PC-3 (cell line): ENCODE results near the gene UNC45B. TPM values are rescaled to one million over a fixed set of nuclear protein-coding genes. Genes with fewer than 3 reads are reported as not detected.

Source experiments
- ATAC-seq: fragments of 200-7000 bp; cut with Tn5 transposase; 2 replicates; pipeline ENCODE4 v1.9.1; 2020; ENCODE audit warnings: mild to moderate bottlenecking, moderate library complexity
- BruUV-seq: library from RNA; stranded (reverse); fragments of 400-500 nt; replicated peaks from 2 replicates; lab custom pipeline; 2021; lab: Mats Ljungman, UMichigan
- CTCF ChIA-PET: fragments of 300-600 bp; sonication (Branson Sonifier 250); formaldehyde crosslinking; loops from one replicate; lab custom pipeline; 2022; ENCODE audit warnings: antibody characterized with exemption; lab: Charles Lee
- POLR2A ChIA-PET: fragments of 300-600 bp; sonication (Branson Sonifier 250); formaldehyde crosslinking; loops from one replicate; lab custom pipeline; 2022; ENCODE audit warnings: antibody characterized with exemption; ENCODE audit not compliant: unreplicated experiment; lab: Charles Lee
- DNase-seq: peaks from one replicate; pipeline ENCODE4 v3.0.0-alpha.2; 2015
- H2AFZ ChIP-seq: fragments of 300-600 bp; sonication (generic); 2 replicates; pipeline ENCODE4 v1.6.0; 2016; ENCODE audit warnings: antibody characterized with exemption, low read length
- H3F3A ChIP-seq: fragments of 300-600 bp; sonication (generic); one replicate; pipeline ENCODE4 v1.6.0; 2017; ENCODE audit warnings: antibody characterized with exemption, low read length, control low read depth, mild to moderate bottlenecking; ENCODE audit not compliant: unreplicated experiment
- H3K27ac ChIP-seq: fragments of 300-600 bp; sonication (generic); 2 replicates; pipeline ENCODE4 v1.5.1; 2016; ENCODE audit warnings: mild to moderate bottlenecking, low read length
- H3K27me3 ChIP-seq: fragments of 300-600 bp; sonication (generic); 2 replicates; pipeline ENCODE4 v1.6.1; 2016; ENCODE audit warnings: low read length, mixed read lengths
- H3K36me3 ChIP-seq: fragments of 300-600 bp; sonication (generic); 2 replicates; pipeline ENCODE4 v1.6.1; 2016; ENCODE audit warnings: low read depth, mixed run types, low read length, mixed read lengths
- H3K4me1 ChIP-seq: fragments of 300-600 bp; sonication (generic); 2 replicates; pipeline ENCODE4 v1.5.1; 2016; ENCODE audit warnings: low read length; ENCODE audit not compliant: insufficient read depth
- H3K4me2 ChIP-seq: fragments of 300-600 bp; sonication (generic); 2 replicates; pipeline ENCODE4 v1.6.0; 2016; ENCODE audit warnings: low read length
- H3K4me3 ChIP-seq: fragments of 300-600 bp; sonication (generic); 2 replicates; pipeline ENCODE4 v1.5.1; 2016; ENCODE audit warnings: mild to moderate bottlenecking, low read length, mixed read lengths
- H3K79me2 ChIP-seq: fragments of 300-600 bp; sonication (generic); 2 replicates; pipeline ENCODE4 v1.6.1; 2017; ENCODE audit warnings: low read length, mixed read lengths
- H3K9ac ChIP-seq: fragments of 300-600 bp; sonication (generic); 2 replicates; pipeline ENCODE4 v1.6.0; 2016; ENCODE audit warnings: mild to moderate bottlenecking, low read length
- H3K9me2 ChIP-seq: fragments of 300-600 bp; sonication (generic); replicated peaks from 2 replicates; pipeline ENCODE4 v1.6.1; 2016; ENCODE audit warnings: mixed run types, low read length, mixed read lengths
- H3K9me3 ChIP-seq: fragments of 300-600 bp; sonication (generic); 2 replicates; pipeline ENCODE4 v1.6.1; 2016; ENCODE audit warnings: low read length, mixed read lengths
- H4K20me1 ChIP-seq: fragments of 300-600 bp; sonication (generic); 2 replicates; pipeline ENCODE4 v1.6.1; 2016; ENCODE audit warnings: low read length, mixed read lengths
- EZH2 ChIP-seq: fragments of 300-600 bp; sonication (generic); IDR thresholded peaks from one replicate; pipeline ENCODE4 v1.6.1; 2017; ENCODE audit warnings: antibody characterized with exemption, mild to moderate bottlenecking, low read length; ENCODE audit not compliant: unreplicated experiment
- EZH2phosphoT487 ChIP-seq: fragments of 300-600 bp; sonication (generic); IDR thresholded peaks from 2 replicates; pipeline ENCODE4 v1.6.1; 2018; ENCODE audit warnings: mild to moderate bottlenecking, antibody characterized with exemption, low read length, borderline replicate concordance
- intact Hi-C: fragments of 100-400 bp; cut with micrococcal nuclease; formaldehyde crosslinking; loops from 2 replicates; pipeline ENCODE4 v1.9.0; 2023
- total RNA-seq: library from RNA; depleted of rRNA; stranded (reverse); fragments of >200 nt; gene quantifications from 2 replicates; pipeline ENCODE4 v1.2.3, GENCODE V29; 2014
- TF ChIP-seq, protein P1 (sequence below): fragments of 300-600 bp; sonication (generic); conservative IDR thresholded peaks from 2 replicates; pipeline ENCODE4 v1.5.1; 2017; ENCODE audit warnings: antibody characterized with exemption, low read depth, mild to moderate bottlenecking, low read length

UNC45B gene
- total RNA-seq, 1 experiment from 2014 or later: not detected

DNA sequence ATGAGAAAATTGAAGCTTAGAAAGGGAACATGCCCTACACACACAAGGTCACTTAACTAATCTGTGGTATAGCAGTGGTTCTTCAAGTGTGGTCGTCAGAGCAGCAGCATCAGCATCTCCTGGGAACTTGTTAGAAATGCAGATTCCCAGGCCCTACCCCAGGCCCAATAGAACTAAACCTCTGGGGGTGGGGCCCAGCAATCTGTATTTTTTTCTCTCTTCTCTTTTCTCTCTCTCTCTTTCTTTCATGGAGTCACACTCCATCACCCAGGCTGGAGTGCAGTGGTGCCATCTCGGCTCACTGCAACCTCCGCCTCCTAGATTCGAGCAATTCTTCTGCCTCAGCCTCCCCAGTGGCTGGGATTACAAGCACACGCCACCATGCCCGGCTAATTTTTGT is 9.4 kb upstream of the UNC45B start:
- Histone ChIP-seq H3K36me3 (peaks cover 33% of the 10 kb centered on the region), H3K27me3 (no peaks in the 10 kb centered on the region), H3K27ac (no peak overlapping the region), H4K20me1 (0 out of 2 replicates have a peak, but pooled peaks cover 5% of the 10 kb centered on the region), H3K4me1 (no peaks in the 10 kb centered on the region; the same call in 1 of the 2 replicates), H3K79me2 (peaks cover 27% of the 10 kb centered on the region), H3K4me3 (no peak overlapping the region), H2AFZ (no peak overlapping the region), H3K9me3 (no peaks in the 10 kb centered on the region), H3K9ac (no peak overlapping the region), H3K4me2 (no peak overlapping the region), H3K9me2 (no peaks in the 10 kb centered on the region), H3F3A (no peaks in the 10 kb centered on the region)
- CTCF ChIA-PET: no interaction called here
- no TSS peak for BruUV-seq
- POLR2A ChIA-PET: no interaction called here
- DNase-seq (no peak), ATAC-seq (no peak)
- TF ChIP-seq, protein P1, sequence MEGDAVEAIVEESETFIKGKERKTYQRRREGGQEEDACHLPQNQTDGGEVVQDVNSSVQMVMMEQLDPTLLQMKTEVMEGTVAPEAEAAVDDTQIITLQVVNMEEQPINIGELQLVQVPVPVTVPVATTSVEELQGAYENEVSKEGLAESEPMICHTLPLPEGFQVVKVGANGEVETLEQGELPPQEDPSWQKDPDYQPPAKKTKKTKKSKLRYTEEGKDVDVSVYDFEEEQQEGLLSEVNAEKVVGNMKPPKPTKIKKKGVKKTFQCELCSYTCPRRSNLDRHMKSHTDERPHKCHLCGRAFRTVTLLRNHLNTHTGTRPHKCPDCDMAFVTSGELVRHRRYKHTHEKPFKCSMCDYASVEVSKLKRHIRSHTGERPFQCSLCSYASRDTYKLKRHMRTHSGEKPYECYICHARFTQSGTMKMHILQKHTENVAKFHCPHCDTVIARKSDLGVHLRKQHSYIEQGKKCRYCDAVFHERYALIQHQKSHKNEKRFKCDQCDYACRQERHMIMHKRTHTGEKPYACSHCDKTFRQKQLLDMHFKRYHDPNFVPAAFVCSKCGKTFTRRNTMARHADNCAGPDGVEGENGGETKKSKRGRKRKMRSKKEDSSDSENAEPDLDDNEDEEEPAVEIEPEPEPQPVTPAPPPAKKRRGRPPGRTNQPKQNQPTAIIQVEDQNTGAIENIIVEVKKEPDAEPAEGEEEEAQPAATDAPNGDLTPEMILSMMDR: no peak
- TF ChIP-seq EZH2: no peak
- no peak for TF ChIP-seq EZH2phosphoT487
- intact Hi-C loops: no loop called here

DNA sequence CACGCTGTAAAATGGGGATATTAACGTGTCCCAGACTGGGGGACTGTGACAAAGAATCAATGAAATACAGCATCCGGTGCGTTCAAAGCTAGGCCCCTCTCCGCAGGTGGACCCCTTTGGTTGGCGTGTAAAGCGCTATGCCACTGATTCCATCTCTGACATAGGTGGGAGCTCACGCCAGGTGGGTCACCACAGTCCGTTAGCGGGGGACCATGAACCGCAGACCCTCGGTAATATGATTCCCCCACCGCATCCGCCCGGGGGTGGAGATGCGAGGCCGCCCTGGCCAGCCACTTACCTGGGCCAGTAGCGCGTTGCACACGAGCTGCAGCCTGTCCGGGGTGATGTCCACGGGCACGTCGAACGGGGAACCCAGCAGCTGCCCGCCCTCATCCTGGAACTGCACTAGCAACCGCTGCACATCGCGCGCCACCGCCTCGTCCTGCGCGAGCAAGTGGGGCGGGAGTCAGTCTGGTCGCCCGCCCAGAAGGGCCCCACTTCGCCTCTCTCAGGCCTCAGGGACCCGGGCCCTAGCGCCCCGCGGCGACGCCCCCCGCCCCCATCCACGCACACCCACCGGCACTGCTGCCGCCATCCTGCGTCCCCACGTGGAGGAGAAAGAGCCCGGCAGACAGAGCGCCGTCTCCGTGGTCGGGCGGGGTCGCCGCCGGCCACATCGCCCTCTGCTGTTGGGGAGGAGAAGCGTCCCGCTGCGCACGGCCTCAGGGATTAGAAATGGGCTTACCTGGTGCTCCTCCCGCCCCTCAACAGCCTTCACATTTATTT is 5.7 kb upstream of the UNC45B start, which contains the start of gene NLE1:
NLE1 (minus strand) TSS at position 623 of the 786 bp plus-strand sequence; CDS start at position 595, 28 bp downstream.
- peak; percentile 88 for ATAC-seq
- intact Hi-C loops: no loop called here
- H4K20me1 ChIP-seq: 0 out of 2 replicates have a peak, but pooled peaks cover 5% of the 10 kb centered on the region
- no peaks in the 10 kb centered on the region for H3K27me3 ChIP-seq
- peak within 1 kb of the TSS; percentile 96 for H3K9ac ChIP-seq
- no peaks in the 10 kb centered on the region for H3K9me2 ChIP-seq
- peaks cover 18% of the 10 kb centered on the region for H3K36me3 ChIP-seq
- H2AFZ ChIP-seq: peak within 1 kb of the TSS; percentile 86
- POLR2A ChIA-PET: no interaction called here
- TF ChIP-seq, protein P1: peak; percentile 69
- TF ChIP-seq EZH2: no peak
- 0 out of 2 replicates have a peak within 1 kb of the TSS, but pooled peaks have one; percentile 5 for H3K27ac ChIP-seq
- DNase-seq: peak; percentile 70
- CTCF ChIA-PET: no interaction called here
- peak within 1 kb of the TSS; percentile 92 for H3K4me2 ChIP-seq
- TSS peak; percentile 70 for BruUV-seq
- no peaks in the 10 kb centered on the region for H3K9me3 ChIP-seq
- H3F3A ChIP-seq: no peaks in the 10 kb centered on the region
- no peaks in the 10 kb centered on the region; the same call in 1 of the 2 replicates for H3K4me1 ChIP-seq
- peaks cover 27% of the 10 kb centered on the region for H3K79me2 ChIP-seq
- H3K4me3 ChIP-seq: peak within 1 kb of the TSS; percentile 100

DNA sequence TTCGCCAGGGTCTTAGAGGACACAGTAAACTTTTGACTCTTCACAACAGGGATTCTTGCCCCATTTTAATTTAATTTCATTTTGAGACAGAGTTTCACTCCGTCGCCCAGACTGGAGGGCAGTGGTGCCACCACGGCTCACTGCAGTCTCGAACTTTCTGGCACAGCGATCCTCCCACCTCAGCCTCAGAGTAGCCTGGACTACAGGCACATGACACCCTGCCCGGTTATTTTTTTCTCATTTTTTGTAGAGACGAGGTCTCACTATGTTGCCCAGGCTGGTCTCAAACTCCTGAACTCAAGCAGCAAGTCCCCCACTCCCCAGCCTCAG is 5.2 kb upstream of the UNC45B start:
- no peaks in the 10 kb centered on the region for H3K9me3 ChIP-seq
- no peaks in the 10 kb centered on the region for H3K9me2 ChIP-seq
- H2AFZ ChIP-seq: peak overlapping the region; percentile 86; the same call in 1 of the 2 replicates
- H3K9ac ChIP-seq: peak overlapping the region; percentile 96; the same call in 1 of the 2 replicates
- intact Hi-C loops: no loop called here
- peaks cover 27% of the 10 kb centered on the region for H3K79me2 ChIP-seq
- POLR2A ChIA-PET: no interaction called here
- CTCF ChIA-PET: no interaction called here
- no peak overlapping the region for H3K27ac ChIP-seq
- TF ChIP-seq, protein P1: no peak
- no peak for TF ChIP-seq EZH2phosphoT487
- TF ChIP-seq EZH2: no peak
- no peaks in the 10 kb centered on the region; the same call in 1 of the 2 replicates for H3K4me1 ChIP-seq
- H3K4me3 ChIP-seq: peak overlapping the region; percentile 100; the same call in 1 of the 2 replicates
- peaks cover 18% of the 10 kb centered on the region for H3K36me3 ChIP-seq
- DNase-seq (no peak), ATAC-seq (peak; percentile 9; the same call in 1 of the 2 replicates)
- H3F3A ChIP-seq: no peaks in the 10 kb centered on the region
- 0 out of 2 replicates have a peak, but pooled peaks cover 5% of the 10 kb centered on the region for H4K20me1 ChIP-seq
- no TSS peak for BruUV-seq
- no peaks in the 10 kb centered on the region for H3K27me3 ChIP-seq
- H3K4me2 ChIP-seq: peak overlapping the region; percentile 92; the same call in 1 of the 2 replicates
